ENCODE results near the gene NAP1L4. TPM values are rescaled to one million over a fixed set of nuclear protein-coding genes. Genes with fewer than 3 reads are reported as not detected.

The NAP1L4 gene
- total RNA-seq, 6 experiments from 2014 or later: 37.6 to 76.0 (median 56.9) TPM

GRCh38 chr11:3004481-3004880, 12.4 kb upstream of the NAP1L4 start:
- intact Hi-C loops (cut with DNase I): no loop called here
- Histone ChIP-seq H3K27me3 (no peaks in the 10 kb centered on the region), H3K4me1 (peaks cover 0 to 22% (median 11%) of the 10 kb centered on the region in 4 donors), H3K9me3 (no peaks in the 10 kb centered on the region), H3K36me3 (peaks cover 4 to 26% (median 15%) of the 10 kb centered on the region in 4 donors), H3K27ac (no peak overlapping the region), H3K4me3 (no peak overlapping the region)
- DNase-seq (peak in 1 of 3 donors; percentile 17), ATAC-seq (no peak)
- TF ChIP-seq POLR2A (IDR thresholded peaks at IDR 0.05): no peak
- no peak for TF ChIP-seq CTCF (IDR thresholded peaks at IDR 0.05)
- 93% methylated on average over 9 of the region's 10 CpGs for WGBS (ENCODE audit: insufficient coverage, low coverage, low lambda C conversion rate, missing lambda C conversion rate)

- 92% methylated on average over 4 of the region's 12 CpGs for WGBS (ENCODE audit: insufficient coverage, low coverage, low lambda C conversion rate, missing lambda C conversion rate)
Measured at GRCh38 chr11:3003396-3004231, 11.5 kb upstream of the NAP1L4 start.

GRCh38 chr11:3002871-3003270, 10.7 kb upstream of the NAP1L4 start:
- DNase-seq (peak in 1 of 3 donors; percentile 29), ATAC-seq (no peak)
- Histone ChIP-seq H3K27ac (no peak overlapping the region), H3K4me1 (peaks cover 0 to 22% (median 11%) of the 10 kb centered on the region in 4 donors), H3K36me3 (peaks cover 4 to 25% (median 15%) of the 10 kb centered on the region in 4 donors), H3K4me3 (no peak overlapping the region), H3K27me3 (no peaks in the 10 kb centered on the region), H3K9me3 (no peaks in the 10 kb centered on the region)
- intact Hi-C loops (cut with DNase I): no loop called here
- TF ChIP-seq POLR2A (IDR thresholded peaks at IDR 0.05) (no peak), CTCF (IDR thresholded peaks at IDR 0.05) (no peak)
- 67% methylated on average over 2 of the region's 8 CpGs for WGBS (ENCODE audit: insufficient coverage, low coverage, low lambda C conversion rate, missing lambda C conversion rate)

More at GRCh38 chr11:3003396-3004231, 11.5 kb upstream of the NAP1L4 start:
- Histone ChIP-seq H3K4me3 (no peak overlapping the region), H3K4me1 (peaks cover 0 to 22% (median 11%) of the 10 kb centered on the region in 4 donors), H3K9me3 (no peaks in the 10 kb centered on the region), H3K27ac (no peak overlapping the region), H3K36me3 (peaks cover 4 to 25% (median 15%) of the 10 kb centered on the region in 4 donors), H3K27me3 (no peaks in the 10 kb centered on the region)
- TF ChIP-seq CTCF (IDR thresholded peaks at IDR 0.05) (no peak), POLR2A (IDR thresholded peaks at IDR 0.05) (no peak)
- ATAC-seq (no peak), DNase-seq (peak in 1 of 3 donors; percentile 11)
- intact Hi-C loops (cut with DNase I): no loop called here

GRCh38 chr11:3002351-3002861, 10.3 kb upstream of the NAP1L4 start:
- intact Hi-C loops (cut with DNase I): no loop called here
- H3K27me3 ChIP-seq: no peaks in the 10 kb centered on the region
- no peak for ATAC-seq
- peaks cover 4 to 25% (median 15%) of the 10 kb centered on the region in 4 donors for H3K36me3 ChIP-seq
- H3K9me3 ChIP-seq: no peaks in the 10 kb centered on the region
- no peak overlapping the region for H3K27ac ChIP-seq
- peak in 1 of 3 donors; percentile 29 for DNase-seq
- TF ChIP-seq CTCF (IDR thresholded peaks at IDR 0.05) (no peak), POLR2A (IDR thresholded peaks at IDR 0.05) (no peak)
- H3K4me3 ChIP-seq: no peak overlapping the region
- H3K4me1 ChIP-seq: peaks cover 0 to 22% (median 11%) of the 10 kb centered on the region in 4 donors
- 72% methylated on average over 3 of the region's 8 CpGs for WGBS (ENCODE audit: insufficient coverage, low coverage, low lambda C conversion rate, missing lambda C conversion rate)

Data from right lobe of liver (tissue), 6 donors.